Rectal smooth muscle tissue (tissue), 1 donor: ENCODE measurements around the gene SERP1.

Source experiments
- H3K27ac ChIP-seq: one replicate; pipeline ENCODE4 v1.7.0; 2013; ENCODE audit warnings: low read depth, low read length, inconsistent platforms
- H3K27me3 ChIP-seq: one replicate; pipeline ENCODE4 v1.7.0; 2013; ENCODE audit warnings: low read length; ENCODE audit not compliant: control insufficient read depth, insufficient read depth
- H3K36me3 ChIP-seq: one replicate; pipeline ENCODE4 v1.7.0; 2013; ENCODE audit warnings: low read length; ENCODE audit not compliant: control insufficient read depth, insufficient read depth
- H3K4me1 ChIP-seq: one replicate; pipeline ENCODE4 v1.7.0; 2013; ENCODE audit warnings: low read length; ENCODE audit not compliant: control insufficient read depth, insufficient read depth
- H3K4me3 ChIP-seq: one replicate; pipeline ENCODE4 v1.7.0; 2013; ENCODE audit warnings: low read length
- H3K9ac ChIP-seq: one replicate; pipeline ENCODE4 v1.7.0; 2013; ENCODE audit warnings: low read length

SERP1 gene

DNA sequence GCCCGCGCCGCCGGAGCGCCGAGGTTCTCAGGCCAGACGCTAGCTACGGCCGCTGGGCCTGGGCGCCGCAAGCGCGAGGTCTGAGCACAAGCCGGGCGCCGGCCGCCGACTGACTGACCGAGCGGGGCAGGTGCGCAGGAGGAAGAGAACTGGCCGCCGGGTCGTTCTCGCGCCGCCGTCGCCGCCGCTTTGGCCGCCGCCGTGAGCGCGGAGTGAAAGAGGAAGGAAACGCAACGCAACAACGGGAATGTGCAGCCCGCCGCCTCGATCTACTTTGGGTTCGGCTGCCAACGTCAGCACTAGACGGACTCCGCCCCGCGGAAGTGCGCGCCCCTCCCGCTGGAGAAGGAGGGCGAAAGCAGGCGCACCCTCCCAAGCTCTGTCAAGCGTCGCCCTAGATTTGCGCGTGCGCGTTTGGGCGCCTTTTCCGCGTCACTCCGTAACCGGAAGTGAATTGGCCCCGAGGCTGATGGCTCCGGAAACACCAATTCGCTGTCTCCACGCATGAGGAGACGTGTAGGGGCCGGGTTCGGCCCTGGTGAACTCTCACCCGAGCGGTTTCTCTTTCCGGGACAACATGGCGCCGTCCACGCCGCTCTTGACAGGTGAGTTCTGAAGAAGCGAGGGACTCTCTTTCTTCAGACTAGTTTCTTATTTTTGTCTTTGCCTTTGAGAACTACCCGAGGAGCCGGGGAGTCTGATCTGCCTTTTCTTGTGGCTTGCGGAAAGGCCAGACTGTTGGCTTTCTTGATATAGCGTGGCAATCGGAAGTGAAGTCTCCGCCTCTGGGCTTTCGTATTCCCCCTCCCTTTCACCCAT lies at the start of gene SERP1, which contains the start of gene EIF2A:
SERP1 (minus strand) TSS at position 271 of the 819 bp plus-strand sequence. CDS start 361 bp downstream, outside the sequence.
EIF2A (plus strand) TSS at position 562 of the 819 bp plus-strand sequence; CDS start at position 578, 16 bp downstream.
- H3K9ac ChIP-seq, result peak within 1 kb of the TSS; percentile 96

DNA sequence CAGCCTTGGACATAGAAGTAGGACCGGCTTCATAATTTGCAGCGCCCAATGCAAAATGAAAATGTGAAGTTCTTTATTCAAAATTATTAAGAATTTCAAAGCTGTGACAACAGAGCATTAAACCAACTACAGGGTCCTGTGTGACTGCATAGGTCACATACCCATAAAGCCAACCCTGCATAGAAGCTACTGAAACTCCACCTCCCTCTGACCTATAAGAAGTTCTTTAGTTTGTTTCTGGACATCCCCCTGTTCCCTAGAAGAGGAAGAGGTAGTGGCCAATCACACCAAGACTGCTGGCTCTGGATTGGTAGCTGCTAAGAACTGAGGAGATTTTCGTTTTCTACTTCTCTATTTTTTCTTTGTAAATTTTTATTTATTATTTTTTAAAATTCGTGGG lies 47.9 kb upstream of the SERP1 start:
- Histone ChIP-seq H3K4me3 (no peak overlapping the region), H3K27ac (no peak overlapping the region), H3K27me3 (no peaks in the 10 kb centered on the region), H3K9ac (no peak overlapping the region), H3K36me3 (no peaks in the 10 kb centered on the region), H3K4me1 (no peaks in the 10 kb centered on the region)

More for the DNA sequence above, at the start of gene SERP1, which contains the start of gene EIF2A:
- H3K27ac ChIP-seq, result peak within 1 kb of the TSS; percentile 98
- no peaks in the 10 kb centered on the region for H3K27me3 ChIP-seq
- peaks cover 3% of the 10 kb centered on the region for H3K36me3 ChIP-seq
- H3K4me3 ChIP-seq, result peak within 1 kb of the TSS; percentile 96
- H3K4me1 ChIP-seq, result peaks cover 10% of the 10 kb centered on the region

- H3K27ac ChIP-seq, result no peak overlapping the region
- H3K27me3 ChIP-seq, result no peaks in the 10 kb centered on the region
- H3K4me1 ChIP-seq, result no peaks in the 10 kb centered on the region
- H3K9ac ChIP-seq, result no peak overlapping the region
- peaks cover 3% of the 10 kb centered on the region for H3K36me3 ChIP-seq
- no peak overlapping the region for H3K4me3 ChIP-seq
Measured at GRCh38 chr3:150589759-150590158, 43.5 kb upstream of the SERP1 start.

DNA sequence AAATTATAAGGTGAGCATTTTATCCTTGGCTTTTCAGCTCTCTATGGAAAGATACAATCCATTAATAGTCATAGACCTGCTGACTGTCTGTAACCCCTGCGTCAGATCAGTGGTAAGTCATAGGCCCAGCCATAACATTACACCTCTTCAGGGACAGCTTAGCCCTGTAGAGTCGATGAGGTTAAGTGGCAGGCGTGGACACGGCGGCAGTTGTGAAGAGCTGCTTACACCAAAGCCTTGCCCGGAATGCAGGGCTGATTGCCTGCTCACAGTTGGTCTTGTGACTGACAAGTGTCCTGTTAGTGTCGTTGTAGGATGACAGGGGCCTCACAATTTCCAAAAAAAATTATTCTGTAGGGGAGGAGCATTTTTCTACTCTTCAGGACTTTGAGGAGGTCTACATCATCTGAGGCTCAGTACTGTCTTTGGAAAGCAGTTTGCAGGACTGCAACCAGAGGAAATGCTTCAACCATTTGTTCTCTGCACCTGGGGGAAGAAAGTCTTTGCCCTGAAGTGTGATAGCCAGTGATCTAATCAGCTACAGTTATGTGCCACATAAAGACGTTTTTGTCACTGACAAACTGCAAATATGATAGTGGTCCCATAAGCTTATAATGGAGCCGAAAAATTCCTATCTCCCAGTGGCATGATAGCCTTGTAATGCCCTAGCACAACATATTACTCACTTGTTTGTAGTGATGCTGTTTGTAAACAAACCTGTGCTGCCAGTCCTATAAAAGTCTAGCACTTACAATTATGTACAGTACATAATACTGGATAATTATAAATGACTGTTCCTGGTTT lies 41.9 kb upstream of the SERP1 start:
- H3K36me3 ChIP-seq, result peaks cover 3% of the 10 kb centered on the region
- no peaks in the 10 kb centered on the region for H3K4me1 ChIP-seq
- no peak overlapping the region for H3K4me3 ChIP-seq
- H3K27me3 ChIP-seq, result no peaks in the 10 kb centered on the region
- no peak overlapping the region for H3K9ac ChIP-seq
- H3K27ac ChIP-seq, result no peak overlapping the region

- H3K27me3 ChIP-seq, result no peaks in the 10 kb centered on the region
- no peak overlapping the region for H3K9ac ChIP-seq
- H3K4me3 ChIP-seq, result no peak overlapping the region
- no peak overlapping the region for H3K27ac ChIP-seq
- peaks cover 7% of the 10 kb centered on the region for H3K36me3 ChIP-seq
- no peaks in the 10 kb centered on the region for H3K4me1 ChIP-seq
Measured at GRCh38 chr3:150583028-150583427, 36.7 kb upstream of the SERP1 start.

DNA sequence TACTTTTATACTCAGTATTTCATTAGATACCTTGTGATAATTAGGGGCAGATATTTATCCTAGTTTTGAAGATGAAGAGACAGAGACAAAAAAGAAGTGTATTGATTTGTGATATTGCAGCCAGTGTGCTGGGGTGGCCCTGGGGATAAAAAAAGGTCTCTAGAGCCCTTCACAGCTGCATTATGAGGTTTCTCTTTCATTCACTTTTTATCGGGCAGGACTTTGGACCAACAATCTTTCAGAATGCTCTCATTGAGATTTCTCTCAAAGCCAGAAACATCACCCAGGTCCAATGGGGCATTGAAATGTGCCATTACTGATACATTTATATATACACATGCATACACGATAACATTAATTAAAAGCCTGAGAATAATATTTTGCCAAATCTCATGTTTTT lies 36.3 kb upstream of the SERP1 start:
- H3K9ac ChIP-seq, result no peak overlapping the region
- no peaks in the 10 kb centered on the region for H3K27me3 ChIP-seq
- no peaks in the 10 kb centered on the region for H3K4me1 ChIP-seq
- no peak overlapping the region for H3K27ac ChIP-seq
- peaks cover 8% of the 10 kb centered on the region for H3K36me3 ChIP-seq
- H3K4me3 ChIP-seq, result no peak overlapping the region

DNA sequence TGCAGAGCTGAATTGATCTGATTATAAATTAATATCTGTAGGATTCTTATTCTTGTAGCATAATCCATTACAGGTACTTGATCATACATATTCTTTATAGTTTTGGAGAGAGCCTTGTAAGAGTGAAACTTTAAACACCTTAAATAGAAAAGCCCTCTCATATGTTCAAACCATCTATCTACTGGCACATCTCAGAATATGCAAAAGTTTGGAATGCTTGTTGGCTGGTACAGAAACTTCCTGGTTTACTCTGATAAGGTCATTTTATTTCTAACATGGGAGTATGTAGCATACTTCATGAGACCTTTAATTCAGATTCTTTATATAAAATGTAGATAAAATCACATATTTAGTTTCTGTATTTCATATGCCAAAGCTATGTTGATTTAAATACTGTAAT lies 34.9 kb upstream of the SERP1 start:
- Histone ChIP-seq H3K36me3 (peaks cover 14% of the 10 kb centered on the region), H3K27ac (no peak overlapping the region)

DNA sequence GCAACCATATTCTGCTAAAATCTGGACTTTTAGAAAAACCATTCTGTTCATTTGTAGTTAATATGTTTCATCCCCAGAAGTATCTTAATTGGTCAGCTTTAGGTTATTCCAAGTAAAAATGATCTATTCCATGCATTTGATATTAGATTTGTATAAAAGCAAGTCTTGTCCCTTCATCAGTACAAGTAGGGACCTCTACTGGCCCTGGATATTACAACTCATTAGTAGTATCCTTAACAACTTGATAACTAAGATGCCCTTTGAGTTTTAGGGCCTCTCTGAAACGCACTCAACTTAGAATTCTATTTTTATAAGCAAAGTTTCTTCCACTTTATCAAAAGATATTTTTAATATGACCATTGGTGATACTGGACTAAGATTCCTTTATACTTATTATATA lies 31.6 kb upstream of the SERP1 start:
- no peak overlapping the region for H3K9ac ChIP-seq
- H3K36me3 ChIP-seq, result peaks cover 16% of the 10 kb centered on the region
- no peak overlapping the region for H3K4me3 ChIP-seq
- no peaks in the 10 kb centered on the region for H3K27me3 ChIP-seq
- no peak overlapping the region for H3K27ac ChIP-seq
- no peaks in the 10 kb centered on the region for H3K4me1 ChIP-seq

More for the DNA sequence above, 34.9 kb upstream of the SERP1 start:
- H3K4me1 ChIP-seq, result no peaks in the 10 kb centered on the region
- H3K4me3 ChIP-seq, result no peak overlapping the region
- no peaks in the 10 kb centered on the region for H3K27me3 ChIP-seq
- H3K9ac ChIP-seq, result no peak overlapping the region

GRCh38 chr3:150567328-150567727 lies 21.0 kb upstream of the SERP1 start:
- peaks cover 7% of the 10 kb centered on the region for H3K36me3 ChIP-seq
- H3K4me1 ChIP-seq, result no peaks in the 10 kb centered on the region
- H3K27me3 ChIP-seq, result no peaks in the 10 kb centered on the region
- no peak overlapping the region for H3K27ac ChIP-seq
- no peak overlapping the region for H3K4me3 ChIP-seq
- H3K9ac ChIP-seq, result no peak overlapping the region

- H3K36me3 ChIP-seq, result peaks cover 7% of the 10 kb centered on the region
- no peak overlapping the region for H3K4me3 ChIP-seq
- H3K27me3 ChIP-seq, result no peaks in the 10 kb centered on the region
Measured at GRCh38 chr3:150564243-150564642, 17.9 kb upstream of the SERP1 start.

DNA sequence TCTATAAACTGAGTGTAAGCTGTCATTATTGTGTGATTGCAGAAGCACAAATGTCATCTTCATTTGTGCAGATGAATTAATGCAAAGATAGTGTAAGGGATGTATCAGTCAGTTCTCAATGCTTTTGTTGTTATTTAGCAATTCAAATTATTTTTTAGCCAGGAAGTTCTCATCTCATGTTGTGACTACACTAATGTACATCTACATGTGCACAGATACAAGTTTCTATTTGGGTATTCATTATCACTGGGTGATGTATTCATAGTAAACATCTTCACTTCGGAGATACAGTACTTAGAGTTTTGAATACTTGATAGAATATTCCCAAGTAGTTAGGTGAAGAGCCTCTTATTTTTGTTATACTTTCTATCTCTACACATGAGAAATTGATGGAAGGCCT lies 11.4 kb upstream of the SERP1 start:
- Histone ChIP-seq H3K4me1 (no peaks in the 10 kb centered on the region), H3K9ac (no peak overlapping the region), H3K4me3 (no peak overlapping the region), H3K36me3 (peaks cover 6% of the 10 kb centered on the region), H3K27ac (no peak overlapping the region), H3K27me3 (no peaks in the 10 kb centered on the region)

More at GRCh38 chr3:150564243-150564642, 17.9 kb upstream of the SERP1 start:
- Histone ChIP-seq H3K9ac (no peak overlapping the region), H3K27ac (no peak overlapping the region), H3K4me1 (no peaks in the 10 kb centered on the region)

- no peak overlapping the region for H3K9ac ChIP-seq
- no peak overlapping the region for H3K4me3 ChIP-seq
- H3K27ac ChIP-seq, result no peak overlapping the region
Measured at GRCh38 chr3:150556792-150557191, 10.5 kb upstream of the SERP1 start.

More at GRCh38 chr3:150556792-150557191, 10.5 kb upstream of the SERP1 start:
- Histone ChIP-seq H3K27me3 (no peaks in the 10 kb centered on the region), H3K36me3 (peaks cover 6% of the 10 kb centered on the region), H3K4me1 (no peaks in the 10 kb centered on the region)
